ENCODE results near the gene LUZP2. TPM values are rescaled to one million over a fixed set of nuclear protein-coding genes. Genes with fewer than 3 reads are reported as not detected.

Gene LUZP2
- polyA plus RNA-seq, 1 experiment: 1.6 TPM

DNA sequence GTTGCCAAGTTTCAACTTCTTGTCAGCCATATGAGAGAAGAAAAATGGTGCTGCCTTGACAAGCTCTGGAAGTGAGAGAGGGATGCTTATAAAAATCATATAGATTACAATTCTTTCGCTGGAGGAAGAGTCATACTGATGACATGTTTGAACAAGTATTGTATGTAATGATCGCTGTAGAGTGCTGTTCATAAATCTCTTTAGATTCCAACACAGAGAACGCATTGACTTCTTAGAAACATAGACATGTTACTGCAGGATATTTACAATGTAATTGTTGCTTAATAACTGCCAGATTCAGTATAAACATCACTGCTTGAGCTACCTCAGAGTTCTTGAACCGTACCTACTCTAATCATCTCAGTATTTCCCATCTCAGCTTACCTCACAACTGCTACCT lies 571.6 kb downstream of the LUZP2 start:
- H3K27me3 ChIP-seq (ENCODE audit: control insufficient read depth, insufficient read depth, low read length): no peaks in the 10 kb centered on the region
- CTCF ChIA-PET: no interaction called here

GRCh38 chr11:25094085-25094802 lies 597.4 kb downstream of the LUZP2 start:
- TF ChIP-seq, protein P1, sequence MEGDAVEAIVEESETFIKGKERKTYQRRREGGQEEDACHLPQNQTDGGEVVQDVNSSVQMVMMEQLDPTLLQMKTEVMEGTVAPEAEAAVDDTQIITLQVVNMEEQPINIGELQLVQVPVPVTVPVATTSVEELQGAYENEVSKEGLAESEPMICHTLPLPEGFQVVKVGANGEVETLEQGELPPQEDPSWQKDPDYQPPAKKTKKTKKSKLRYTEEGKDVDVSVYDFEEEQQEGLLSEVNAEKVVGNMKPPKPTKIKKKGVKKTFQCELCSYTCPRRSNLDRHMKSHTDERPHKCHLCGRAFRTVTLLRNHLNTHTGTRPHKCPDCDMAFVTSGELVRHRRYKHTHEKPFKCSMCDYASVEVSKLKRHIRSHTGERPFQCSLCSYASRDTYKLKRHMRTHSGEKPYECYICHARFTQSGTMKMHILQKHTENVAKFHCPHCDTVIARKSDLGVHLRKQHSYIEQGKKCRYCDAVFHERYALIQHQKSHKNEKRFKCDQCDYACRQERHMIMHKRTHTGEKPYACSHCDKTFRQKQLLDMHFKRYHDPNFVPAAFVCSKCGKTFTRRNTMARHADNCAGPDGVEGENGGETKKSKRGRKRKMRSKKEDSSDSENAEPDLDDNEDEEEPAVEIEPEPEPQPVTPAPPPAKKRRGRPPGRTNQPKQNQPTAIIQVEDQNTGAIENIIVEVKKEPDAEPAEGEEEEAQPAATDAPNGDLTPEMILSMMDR (IDR thresholded peaks at IDR 0.05; ENCODE audit: low read depth, low read length): no peak
- no peaks in the 10 kb centered on the region for H3K27me3 ChIP-seq (ENCODE audit: control insufficient read depth, insufficient read depth, low read length)
- POLR2A ChIA-PET: interaction anchor here (0.6 kb wide), 1 partner anchor 10 kb away, joined by 6 read pairs; no protein-coding TSS in a partner anchor
- no peak for DNase-seq (ENCODE audit: low read depth, low spot score)
- H3K9me3 ChIP-seq (ENCODE audit: control insufficient read depth, insufficient read depth, low read length): no peaks in the 10 kb centered on the region
- CTCF ChIA-PET: no interaction called here
- no peak overlapping the region for H3K4me3 ChIP-seq (ENCODE audit: low read depth, low read length)
- no peak overlapping the region for H3K27ac ChIP-seq (ENCODE audit: low read depth, low read length)

More for the DNA sequence above, 571.6 kb downstream of the LUZP2 start:
- DNase-seq (ENCODE audit: low read depth, low spot score): no peak
- POLR2A ChIA-PET: no interaction called here
- Histone ChIP-seq H3K4me3 (ENCODE audit: low read depth, low read length) (no peak overlapping the region), H3K27ac (ENCODE audit: low read depth, low read length) (no peak overlapping the region), H3K9me3 (ENCODE audit: control insufficient read depth, insufficient read depth, low read length) (no peaks in the 10 kb centered on the region)
- TF ChIP-seq, protein P1 (IDR thresholded peaks at IDR 0.05; ENCODE audit: low read depth, low read length): no peak

DNA sequence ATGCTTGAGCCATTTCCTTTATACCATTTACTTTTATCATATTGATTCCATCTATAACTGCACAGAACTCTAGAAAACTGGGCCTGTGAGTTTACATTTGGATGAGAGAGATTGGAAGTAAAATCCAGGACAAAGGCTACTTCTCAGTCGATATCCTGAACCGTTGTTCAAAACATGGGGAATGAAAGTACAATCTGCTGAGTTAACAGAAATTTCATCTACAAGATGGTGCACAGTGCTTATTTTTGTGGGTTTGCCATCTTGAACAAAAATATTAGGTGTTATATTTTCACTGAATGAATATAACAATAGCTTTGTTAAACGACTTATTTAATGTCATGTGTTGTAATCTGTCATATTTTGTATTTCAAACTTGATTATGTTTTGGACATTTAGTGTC lies 622.6 kb downstream of the LUZP2 start:
- no peak overlapping the region for H3K27ac ChIP-seq (ENCODE audit: low read depth, low read length)
- TF ChIP-seq, protein P1 (IDR thresholded peaks at IDR 0.05; ENCODE audit: low read depth, low read length): no peak
- H3K9me3 ChIP-seq (ENCODE audit: control insufficient read depth, insufficient read depth, low read length): no peaks in the 10 kb centered on the region
- DNase-seq (ENCODE audit: low read depth, low spot score): no peak
- no peak overlapping the region for H3K4me3 ChIP-seq (ENCODE audit: low read depth, low read length)
- ChIA-PET CTCF (no interaction called here), POLR2A (no interaction called here)
- H3K27me3 ChIP-seq (ENCODE audit: control insufficient read depth, insufficient read depth, low read length): no peaks in the 10 kb centered on the region

Small RNA genes lying within 50 kb of the gene (small RNA-seq; reads per million reads assigned to genes)
- not detected for gene RF00019 (ENCODE audit: insufficient read length, low read depth)

All from AG04450 (cell line).